ENCODE data around the gene HORMAD2. TPM values are rescaled to one million over a fixed set of nuclear protein-coding genes. Genes with fewer than 3 reads are reported as not detected.
"Not testable (repeated sequence)": the region's sequence is repeated elsewhere in the genome, so short reads cannot be mapped to it uniquely, and the experiment has no call there.

The HORMAD2 gene
- total and polyA plus RNA-seq, 4 donors: 0.11 to 0.86 (median 0.37) TPM

- Histone ChIP-seq H3K4me1 (ENCODE audit: control insufficient read depth, insufficient read depth, low read length) (peaks cover 8% of the 10 kb centered on the region), H3K4me3 (ENCODE audit: low read depth, low read length) (no peak overlapping the region), H3K9me3 (ENCODE audit: control insufficient read depth, insufficient read depth, low read length) (no peaks in the 10 kb centered on the region), H3K36me3 (ENCODE audit: control insufficient read depth, insufficient read depth, low read length) (no peaks in the 10 kb centered on the region), H3K27me3 (ENCODE audit: control insufficient read depth, insufficient read depth, low read length) (no peaks in the 10 kb centered on the region), H3K27ac (ENCODE audit: low read depth, low read length) (no peak overlapping the region)
- no CpG with 5 or more reads among the region's 1 CpG for WGBS (ENCODE audit: insufficient coverage)
- DNase-seq (ENCODE audit: low read depth in 4 of 6, low spot score in 6 of 6): no peak
Measured at GRCh38 chr22:30192427-30192826, 112.2 kb downstream of the HORMAD2 start.

- Histone ChIP-seq H3K9me3 (ENCODE audit: control insufficient read depth, insufficient read depth, low read length) (no peaks in the 10 kb centered on the region), H3K4me3 (ENCODE audit: low read depth, low read length) (no peak overlapping the region), H3K27ac (ENCODE audit: low read depth, low read length) (no peak overlapping the region), H3K27me3 (ENCODE audit: control insufficient read depth, insufficient read depth, low read length) (no peaks in the 10 kb centered on the region), H3K36me3 (ENCODE audit: control insufficient read depth, insufficient read depth, low read length) (no peaks in the 10 kb centered on the region), H3K4me1 (ENCODE audit: control insufficient read depth, insufficient read depth, low read length) (peaks cover 8% of the 10 kb centered on the region)
- WGBS (ENCODE audit: insufficient coverage): no CpG with 5 or more reads among the region's 3 CpGs
- DNase-seq (ENCODE audit: low read depth in 4 of 6, low spot score in 6 of 6): no peak
Measured at GRCh38 chr22:30193031-30193775, 112.9 kb downstream of the HORMAD2 start.

GRCh38 chr22:30195245-30196140 lies 115.2 kb downstream of the HORMAD2 start:
- no peaks in the 10 kb centered on the region for H3K36me3 ChIP-seq (ENCODE audit: control insufficient read depth, insufficient read depth, low read length)
- WGBS (ENCODE audit: insufficient coverage): 58% methylated on average over 3 of the region's 5 CpGs
- peak in 1 of 6 donors; percentile 64 for DNase-seq (ENCODE audit: low read depth in 4 of 6, low spot score in 6 of 6)

GRCh38 chr22:30196141-30196879 lies 116.0 kb downstream of the HORMAD2 start:
- Histone ChIP-seq H3K9me3 (ENCODE audit: control insufficient read depth, insufficient read depth, low read length) (no peaks in the 10 kb centered on the region), H3K36me3 (ENCODE audit: control insufficient read depth, insufficient read depth, low read length) (no peaks in the 10 kb centered on the region), H3K4me3 (ENCODE audit: low read depth, low read length) (no peak overlapping the region), H3K4me1 (ENCODE audit: control insufficient read depth, insufficient read depth, low read length) (peaks cover 8% of the 10 kb centered on the region), H3K27ac (ENCODE audit: low read depth, low read length) (peak overlapping the region; percentile 88), H3K27me3 (ENCODE audit: control insufficient read depth, insufficient read depth, low read length) (no peaks in the 10 kb centered on the region)
- WGBS (ENCODE audit: insufficient coverage): no CpG with 5 or more reads among the region's 11 CpGs
- peak in 2 of 6 donors; percentile 68 to 71 for DNase-seq (ENCODE audit: low read depth in 4 of 6, low spot score in 6 of 6)

More at GRCh38 chr22:30195245-30196140, 115.2 kb downstream of the HORMAD2 start:
- Histone ChIP-seq H3K4me3 (ENCODE audit: low read depth, low read length) (no peak overlapping the region), H3K27me3 (ENCODE audit: control insufficient read depth, insufficient read depth, low read length) (no peaks in the 10 kb centered on the region), H3K9me3 (ENCODE audit: control insufficient read depth, insufficient read depth, low read length) (no peaks in the 10 kb centered on the region), H3K4me1 (ENCODE audit: control insufficient read depth, insufficient read depth, low read length) (peaks cover 8% of the 10 kb centered on the region), H3K27ac (ENCODE audit: low read depth, low read length) (peak overlapping the region; percentile 88)

- no peak for DNase-seq (ENCODE audit: low read depth in 4 of 6, low spot score in 6 of 6)
- Histone ChIP-seq H3K4me3 (ENCODE audit: low read depth, low read length) (no peak overlapping the region), H3K4me1 (ENCODE audit: control insufficient read depth, insufficient read depth, low read length) (peaks cover 8% of the 10 kb centered on the region), H3K27me3 (ENCODE audit: control insufficient read depth, insufficient read depth, low read length) (no peaks in the 10 kb centered on the region), H3K9me3 (ENCODE audit: control insufficient read depth, insufficient read depth, low read length) (no peaks in the 10 kb centered on the region), H3K36me3 (ENCODE audit: control insufficient read depth, insufficient read depth, low read length) (no peaks in the 10 kb centered on the region), H3K27ac (ENCODE audit: low read depth, low read length) (peak overlapping the region; percentile 88)
- WGBS (ENCODE audit: insufficient coverage): no CpG with 5 or more reads among the region's 2 CpGs
Measured at GRCh38 chr22:30196880-30197336, 116.6 kb downstream of the HORMAD2 start.

GRCh38 chr22:30197389-30197788 lies 117.1 kb downstream of the HORMAD2 start:
- Histone ChIP-seq H3K36me3 (ENCODE audit: control insufficient read depth, insufficient read depth, low read length) (no peaks in the 10 kb centered on the region), H3K27me3 (ENCODE audit: control insufficient read depth, insufficient read depth, low read length) (no peaks in the 10 kb centered on the region), H3K27ac (ENCODE audit: low read depth, low read length) (peak overlapping the region; percentile 88), H3K9me3 (ENCODE audit: control insufficient read depth, insufficient read depth, low read length) (no peaks in the 10 kb centered on the region), H3K4me3 (ENCODE audit: low read depth, low read length) (no peak overlapping the region), H3K4me1 (ENCODE audit: control insufficient read depth, insufficient read depth, low read length) (peaks cover 11% of the 10 kb centered on the region)
- no peak for DNase-seq (ENCODE audit: low read depth in 4 of 6, low spot score in 6 of 6)

GRCh38 chr22:30198152-30198825 lies 118.0 kb downstream of the HORMAD2 start:
- no peak for DNase-seq (ENCODE audit: low read depth in 4 of 6, low spot score in 6 of 6)
- Histone ChIP-seq H3K27ac (ENCODE audit: low read depth, low read length) (peak overlapping the region; percentile 88), H3K4me3 (ENCODE audit: low read depth, low read length) (no peak overlapping the region), H3K36me3 (ENCODE audit: control insufficient read depth, insufficient read depth, low read length) (no peaks in the 10 kb centered on the region), H3K4me1 (ENCODE audit: control insufficient read depth, insufficient read depth, low read length) (peaks cover 16% of the 10 kb centered on the region), H3K27me3 (ENCODE audit: control insufficient read depth, insufficient read depth, low read length) (no peaks in the 10 kb centered on the region), H3K9me3 (ENCODE audit: control insufficient read depth, insufficient read depth, low read length) (no peaks in the 10 kb centered on the region)
- 85% methylated on average over 3 of the region's 5 CpGs for WGBS (ENCODE audit: insufficient coverage)

- WGBS (ENCODE audit: insufficient coverage): 84% methylated on average over 3 of the region's 4 CpGs
- H3K36me3 ChIP-seq (ENCODE audit: control insufficient read depth, insufficient read depth, low read length): no peaks in the 10 kb centered on the region
- no peak overlapping the region for H3K4me3 ChIP-seq (ENCODE audit: low read depth, low read length)
- H3K27ac ChIP-seq (ENCODE audit: low read depth, low read length): no peak overlapping the region
- peaks cover 16% of the 10 kb centered on the region for H3K4me1 ChIP-seq (ENCODE audit: control insufficient read depth, insufficient read depth, low read length)
- no peaks in the 10 kb centered on the region for H3K27me3 ChIP-seq (ENCODE audit: control insufficient read depth, insufficient read depth, low read length)
- no peaks in the 10 kb centered on the region for H3K9me3 ChIP-seq (ENCODE audit: control insufficient read depth, insufficient read depth, low read length)
- DNase-seq (ENCODE audit: low read depth in 4 of 6, low spot score in 6 of 6): no peak
Measured at GRCh38 chr22:30198921-30199320, 118.7 kb downstream of the HORMAD2 start.

- not testable (repeated sequence) for H3K27ac ChIP-seq (ENCODE audit: low read depth, low read length); H3K4me3 ChIP-seq (ENCODE audit: low read depth, low read length); H3K36me3 ChIP-seq (ENCODE audit: control insufficient read depth, insufficient read depth, low read length); H3K27me3 ChIP-seq (ENCODE audit: control insufficient read depth, insufficient read depth, low read length); H3K9me3 ChIP-seq (ENCODE audit: control insufficient read depth, insufficient read depth, low read length); DNase-seq (ENCODE audit: low read depth in 4 of 6, low spot score in 6 of 6)
- H3K4me1 ChIP-seq (ENCODE audit: control insufficient read depth, insufficient read depth, low read length): peaks cover 36% of the 10 kb centered on the region
- WGBS (ENCODE audit: insufficient coverage): 87% methylated on average over 10 of the region's 10 CpGs
Measured at GRCh38 chr22:30200905-30201304, 120.6 kb downstream of the HORMAD2 start.
